GM12878 (cell line): ENCODE data around the gene BTF3.

ENCODE experiments used
- ATF7 ChIP-seq: fragments of 450-650 bp; IDR thresholded peaks from 2 replicates; pipeline ENCODE4 v1.6.1; 2016; ENCODE audit warnings: low read depth, mild to moderate bottlenecking
- CHD2 ChIP-seq: IDR thresholded peaks from 2 replicates; pipeline ENCODE4 v1.6.1; 2011; ENCODE audit warnings: low read depth, low read length, improper control_type of control experiment, borderline replicate concordance
- EZH2 ChIP-seq: IDR thresholded peaks from 2 replicates; pipeline ENCODE4 v1.6.1; 2012; ENCODE audit warnings: low read depth, mild to moderate bottlenecking, control low read depth, inconsistent platforms, low read length, borderline replicate concordance; ENCODE audit not compliant: control insufficient read depth
- FOXM1 ChIP-seq: IDR thresholded peaks from 2 replicates; pipeline ENCODE4 v1.6.1; 2012; ENCODE audit warnings: low read depth, mild to moderate bottlenecking, inconsistent platforms, low read length, moderate library complexity
- KDM1A ChIP-seq: fragments of 200-600 bp; sonication (generic); IDR thresholded peaks from 2 replicates; pipeline ENCODE4 v1.6.1; 2016; ENCODE audit warnings: borderline replicate concordance
- MYC ChIP-seq: IDR thresholded peaks from 2 replicates; pipeline ENCODE4 v1.6.1; 2011; ENCODE audit warnings: mild to moderate bottlenecking, low read length, moderate library complexity, inconsistent platforms; ENCODE audit not compliant: insufficient read depth, insufficient replicate concordance, insufficient read length, severe bottlenecking
- POLR2AphosphoS5 ChIP-seq: IDR thresholded peaks from 2 replicates; pipeline ENCODE4 v1.6.1; 2011; ENCODE audit warnings: mild to moderate bottlenecking, low read length, inconsistent platforms
- RAD51 ChIP-seq: fragments of 450-650 bp; IDR thresholded peaks from 2 replicates; pipeline ENCODE4 v1.6.1; 2016; ENCODE audit warnings: moderate library complexity, mild to moderate bottlenecking, inconsistent platforms
- REST ChIP-seq: IDR thresholded peaks from 2 replicates; pipeline ENCODE4 v1.6.1; 2012; ENCODE audit warnings: mild to moderate bottlenecking, low read depth, low read length
- SP1 ChIP-seq: IDR thresholded peaks from one replicate; pipeline ENCODE4 v1.6.1; 2011; ENCODE audit warnings: low read depth, low read length
- TF ChIP-seq, protein P1 (sequence below), 3 experiments: IDR thresholded peaks in 2 of 3; conservative IDR thresholded peaks in 1 of 3; 2 replicates each; pipeline ENCODE4 v1.5.1; 2011; ENCODE audit warnings: low read depth in 3 of 3, low read length in 3 of 3, mild to moderate bottlenecking in 3 of 3, control low read depth in 2 of 3, moderate library complexity in 2 of 3, inconsistent platforms in 1 of 3, mixed read lengths in 1 of 3; ENCODE audit not compliant: control insufficient read depth in 2 of 3, insufficient read depth in 1 of 3; ENCODE audit errors: extremely low read depth in 1 of 3

DNA sequence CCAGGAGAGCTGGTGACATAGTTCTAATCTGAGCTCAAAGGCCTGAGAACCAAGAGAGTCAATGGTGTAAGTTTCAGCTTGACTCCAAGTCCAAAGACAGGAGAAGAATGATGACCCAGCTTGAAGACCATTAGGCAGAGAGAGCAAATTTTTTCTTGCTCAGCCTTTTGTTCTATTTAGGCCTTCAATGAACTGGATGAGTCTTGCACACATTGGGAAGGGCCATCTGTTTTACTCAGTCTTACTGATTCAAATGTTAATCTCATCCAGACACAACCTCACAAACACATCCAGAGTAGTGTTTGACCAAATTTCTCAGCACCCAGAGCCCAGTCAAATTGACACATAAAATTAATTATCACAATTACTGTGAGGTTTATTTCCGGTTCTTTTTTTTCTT, 7.1 kb upstream of the BTF3 start:
- no peak for TF ChIP-seq REST
- no peak for TF ChIP-seq FOXM1
- TF ChIP-seq MYC = no peak
- TF ChIP-seq, protein P1, sequence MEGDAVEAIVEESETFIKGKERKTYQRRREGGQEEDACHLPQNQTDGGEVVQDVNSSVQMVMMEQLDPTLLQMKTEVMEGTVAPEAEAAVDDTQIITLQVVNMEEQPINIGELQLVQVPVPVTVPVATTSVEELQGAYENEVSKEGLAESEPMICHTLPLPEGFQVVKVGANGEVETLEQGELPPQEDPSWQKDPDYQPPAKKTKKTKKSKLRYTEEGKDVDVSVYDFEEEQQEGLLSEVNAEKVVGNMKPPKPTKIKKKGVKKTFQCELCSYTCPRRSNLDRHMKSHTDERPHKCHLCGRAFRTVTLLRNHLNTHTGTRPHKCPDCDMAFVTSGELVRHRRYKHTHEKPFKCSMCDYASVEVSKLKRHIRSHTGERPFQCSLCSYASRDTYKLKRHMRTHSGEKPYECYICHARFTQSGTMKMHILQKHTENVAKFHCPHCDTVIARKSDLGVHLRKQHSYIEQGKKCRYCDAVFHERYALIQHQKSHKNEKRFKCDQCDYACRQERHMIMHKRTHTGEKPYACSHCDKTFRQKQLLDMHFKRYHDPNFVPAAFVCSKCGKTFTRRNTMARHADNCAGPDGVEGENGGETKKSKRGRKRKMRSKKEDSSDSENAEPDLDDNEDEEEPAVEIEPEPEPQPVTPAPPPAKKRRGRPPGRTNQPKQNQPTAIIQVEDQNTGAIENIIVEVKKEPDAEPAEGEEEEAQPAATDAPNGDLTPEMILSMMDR (IDR thresholded peaks at IDR 0.05 in 2 of 3, conservative IDR thresholded peaks at IDR 0.05 in 1 of 3; ENCODE audit: control insufficient read depth in 2 of 3, extremely low read depth in 1 of 3, insufficient read depth in 1 of 3, low read depth in 3 of 3, low read length in 3 of 3) = no peak
- no peak for TF ChIP-seq EZH2
- no peak for TF ChIP-seq RAD51
- TF ChIP-seq CHD2 = no peak
- no peak for TF ChIP-seq KDM1A
- no peak for TF ChIP-seq POLR2AphosphoS5
- TF ChIP-seq ATF7 = no peak
- no peak for TF ChIP-seq SP1
